OCI-LY3 (cell line): ENCODE results near the gene TNS3.

ENCODE experiments used
- H2AFZ ChIP-seq: fragments of 200-600, 300-600 bp; shearing (Covaris generic); 2 replicates; pipeline ENCODE4 v1.6.0; 2014; ENCODE audit warnings: antibody characterized with exemption, low read depth, low read length
- H3K27ac ChIP-seq: fragments of 200-600, 300-600 bp; sonication (generic); 2 replicates; pipeline ENCODE4 v1.5.1; 2014; ENCODE audit warnings: mild to moderate bottlenecking, low read length, moderate library complexity, mixed read lengths
- H3K27me3 ChIP-seq: fragments of 200-600, 300-600 bp; sonication (generic); 2 replicates; pipeline ENCODE4 v1.6.1; 2014; ENCODE audit warnings: low read depth, low read length, mixed read lengths
- H3K36me3 ChIP-seq: fragments of 200-600, 300-600 bp; sonication (generic); replicated peaks from 2 replicates; pipeline ENCODE3; 2014; ENCODE audit warnings: low read depth, low read length, mixed read lengths
- H3K4me1 ChIP-seq: fragments of 300-600, 200-600 bp; sonication (generic); 2 replicates; pipeline ENCODE4 v1.6.1; 2014; ENCODE audit warnings: low read length, mixed read lengths
- H3K4me2 ChIP-seq: fragments of 200-600, 300-600 bp; sonication (generic); 2 replicates; pipeline ENCODE4 v1.6.1; 2014; ENCODE audit warnings: low read length, mixed read lengths
- H3K4me3 ChIP-seq: fragments of 300-600, 200-600 bp; sonication (generic); 2 replicates; pipeline ENCODE4 v1.5.1; 2014; ENCODE audit warnings: antibody characterized with exemption, mild to moderate bottlenecking, low read length, moderate library complexity
- H3K79me2 ChIP-seq: fragments of 300-600, 200-600 bp; shearing (Covaris generic); 2 replicates; pipeline ENCODE4 v1.6.1; 2014; ENCODE audit warnings: mild to moderate bottlenecking, low read length, mixed read lengths
- H3K9ac ChIP-seq: fragments of 300-600, 200-600 bp; shearing (Covaris generic); 2 replicates; pipeline ENCODE4 v1.6.0; 2014; ENCODE audit warnings: mild to moderate bottlenecking, low read length, moderate library complexity
- H3K9me3 ChIP-seq: fragments of 200-600, 300-600 bp; shearing (Covaris generic); 2 replicates; pipeline ENCODE4 v1.6.1; 2014; ENCODE audit warnings: low read length, mixed read lengths; ENCODE audit not compliant: insufficient read depth
- H4K20me1 ChIP-seq: fragments of 200-600, 300-600 bp; sonication (generic); 2 replicates; pipeline ENCODE4 v1.6.1; 2016; ENCODE audit warnings: low read length, mixed read lengths; ENCODE audit not compliant: insufficient read depth
- CTCF ChIP-seq: fragments of 200-600, 300-600 bp; sonication (generic); IDR thresholded peaks from 2 replicates; pipeline ENCODE4 v1.5.1; 2014; ENCODE audit warnings: antibody characterized with exemption, low read length, low read depth
- EZH2phosphoT487 ChIP-seq: fragments of 200-600 bp; shearing (Covaris generic); IDR thresholded peaks from 2 replicates; pipeline ENCODE4 v1.6.1; 2018; ENCODE audit warnings: antibody characterized with exemption, mixed run types, low read depth

TNS3 gene

DNA sequence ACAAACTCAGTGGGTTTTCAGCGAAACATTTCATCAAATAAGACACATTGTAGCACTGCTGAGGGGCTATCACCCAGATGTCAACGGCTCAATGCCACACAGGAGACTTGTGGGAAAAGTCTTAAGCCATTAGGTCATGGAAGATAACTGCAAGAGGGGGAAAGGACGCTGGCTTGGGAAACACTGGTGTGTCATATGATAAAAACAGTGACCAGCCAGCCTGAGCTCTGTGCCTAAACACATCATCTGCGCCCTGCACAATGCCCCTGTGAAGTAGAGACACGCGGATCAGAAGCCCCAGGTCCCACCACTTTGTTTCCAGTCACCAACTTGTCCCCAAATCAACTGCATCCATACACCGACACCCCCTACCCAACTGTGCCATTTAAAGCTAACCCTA is 116.7 kb downstream of the TNS3 start:
- Histone ChIP-seq H3K27me3 (no peaks in the 10 kb centered on the region), H3K79me2 (no peaks in the 10 kb centered on the region), H4K20me1 (no peaks in the 10 kb centered on the region), H3K36me3 (no peaks in the 10 kb centered on the region), H3K4me3 (no peak overlapping the region), H3K27ac (no peak overlapping the region), H3K9ac (no peak overlapping the region), H3K4me2 (no peak overlapping the region), H3K9me3 (no peaks in the 10 kb centered on the region), H3K4me1 (no peaks in the 10 kb centered on the region), H2AFZ (no peak overlapping the region)
- TF ChIP-seq EZH2phosphoT487: no peak

DNA sequence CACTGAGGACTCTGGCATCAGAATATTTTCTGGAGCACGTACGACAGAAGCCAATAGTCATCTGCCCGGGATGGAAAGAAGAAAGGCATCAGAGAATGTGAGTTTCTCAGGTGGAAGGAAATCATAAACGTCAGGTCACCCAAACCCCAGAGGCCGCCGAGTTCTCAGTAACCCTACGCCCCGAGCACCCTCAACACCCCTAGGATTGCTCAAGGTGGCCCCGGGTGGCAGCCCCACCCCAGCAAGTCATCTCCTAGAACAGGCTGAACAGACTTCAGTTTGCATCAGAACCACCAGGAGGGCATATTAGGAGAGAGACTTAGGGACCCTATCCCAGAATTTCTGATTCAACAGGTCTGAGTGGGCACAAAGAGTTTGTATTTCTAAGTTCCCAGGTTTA is 117.6 kb downstream of the TNS3 start:
- Histone ChIP-seq H3K9me3 (no peaks in the 10 kb centered on the region), H3K9ac (no peak overlapping the region), H3K36me3 (no peaks in the 10 kb centered on the region), H2AFZ (no peak overlapping the region), H3K79me2 (no peaks in the 10 kb centered on the region), H4K20me1 (no peaks in the 10 kb centered on the region), H3K27me3 (no peaks in the 10 kb centered on the region), H3K27ac (no peak overlapping the region), H3K4me1 (no peaks in the 10 kb centered on the region), H3K4me2 (no peak overlapping the region), H3K4me3 (no peak overlapping the region)
- TF ChIP-seq CTCF: no peak
- TF ChIP-seq EZH2phosphoT487: no peak

DNA sequence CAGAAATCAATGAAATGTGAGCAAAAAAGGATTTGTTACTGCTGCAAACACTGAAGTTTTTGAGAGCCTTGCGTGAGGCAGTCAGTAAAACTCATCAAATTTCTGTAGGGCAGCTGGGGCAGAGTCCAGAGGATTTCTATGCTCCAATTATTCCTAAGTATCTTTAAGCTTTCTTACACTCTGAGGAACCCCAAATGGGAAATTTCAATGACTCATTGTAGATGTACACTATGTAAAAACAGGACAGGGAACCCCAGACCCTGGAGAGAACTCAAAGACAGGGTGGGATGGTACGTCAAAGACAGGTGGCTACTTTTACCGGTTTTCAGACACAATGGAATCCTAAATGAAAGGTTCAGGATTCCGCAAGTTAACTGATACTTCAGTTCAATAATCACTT is 120.2 kb downstream of the TNS3 start:
- Histone ChIP-seq H3K79me2 (no peaks in the 10 kb centered on the region), H3K4me2 (no peak overlapping the region), H3K9me3 (no peaks in the 10 kb centered on the region), H3K36me3 (no peaks in the 10 kb centered on the region), H3K9ac (no peak overlapping the region), H3K4me3 (no peak overlapping the region), H4K20me1 (no peaks in the 10 kb centered on the region), H3K27me3 (no peaks in the 10 kb centered on the region), H3K4me1 (no peaks in the 10 kb centered on the region), H2AFZ (no peak overlapping the region), H3K27ac (no peak overlapping the region)
- no peak for TF ChIP-seq CTCF
- TF ChIP-seq EZH2phosphoT487: no peak

DNA sequence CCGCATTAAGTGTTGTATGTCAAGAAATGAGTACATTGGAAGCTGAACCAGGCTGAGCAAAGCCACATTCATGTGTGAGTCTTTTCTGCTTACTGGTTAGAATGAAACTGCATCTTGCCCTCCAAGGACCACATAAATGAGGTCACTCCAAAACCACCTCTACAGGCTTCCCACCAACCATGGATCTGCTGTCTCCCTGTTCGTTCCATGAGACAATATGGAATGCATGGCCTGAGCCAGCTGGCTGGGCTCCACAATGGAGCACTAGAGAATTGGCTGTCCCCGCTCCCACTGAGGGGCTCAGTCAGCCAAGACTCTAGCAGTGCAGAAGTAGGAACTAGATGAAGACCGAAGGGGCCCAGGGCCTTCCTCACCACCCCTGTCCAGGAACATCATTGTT is 120.8 kb downstream of the TNS3 start:
- H2AFZ ChIP-seq: no peak overlapping the region
- H3K4me3 ChIP-seq: no peak overlapping the region
- no peaks in the 10 kb centered on the region for H3K36me3 ChIP-seq
- H3K27me3 ChIP-seq: no peaks in the 10 kb centered on the region
- no peaks in the 10 kb centered on the region for H3K4me1 ChIP-seq
- no peaks in the 10 kb centered on the region for H3K9me3 ChIP-seq
- no peak overlapping the region for H3K27ac ChIP-seq
- H3K79me2 ChIP-seq: no peaks in the 10 kb centered on the region
- TF ChIP-seq EZH2phosphoT487 (no peak), CTCF (no peak)
- H3K4me2 ChIP-seq: no peak overlapping the region
- no peaks in the 10 kb centered on the region for H4K20me1 ChIP-seq
- no peak overlapping the region for H3K9ac ChIP-seq
